CD4-positive, alpha-beta T cell (primary cell): ENCODE measurements around the gene FAM221B. TPM values are rescaled to one million over a fixed set of nuclear protein-coding genes. Genes with fewer than 3 reads are reported as not detected.

Source experiments
- ATAC-seq: fragments of 200-7000 bp; cut with Tn5 transposase; one replicate; pipeline ENCODE4 v1.10.0; 2022; ENCODE audit warnings: mild to moderate bottlenecking; ENCODE audit not compliant: poor library complexity
- CTCF ChIA-PET: fragments of 350-600 bp; sonication (Branson Sonifier 250); formaldehyde crosslinking; loops from one replicate; lab custom pipeline; 2021; ENCODE audit warnings: antibody characterized with exemption, inconsistent platforms; lab: Charles Lee
- POLR2A ChIA-PET: fragments of 350-600 bp; sonication (Branson Sonifier 250); formaldehyde crosslinking; loops from one replicate; lab custom pipeline; 2021; ENCODE audit warnings: antibody characterized with exemption, inconsistent platforms; lab: Charles Lee
- DNase-seq, 14 experiments: peaks; one replicate each; pipeline ENCODE4 v3.0.0-alpha.2; 2013 to 2020; ENCODE audit warnings: mixed read lengths in 2 of 14
- H3K27ac ChIP-seq, 2 donors: one replicate each; pipeline versions ENCODE4 v1.5.1 to v1.7.0; 2013; ENCODE audit warnings: low read length in 2 of 2, low read depth in 1 of 2, mild to moderate bottlenecking in 1 of 2
- H3K27me3 ChIP-seq, 2 experiments: 1 replicate in 1 of 2; 2 replicates in 1 of 2; pipeline versions ENCODE4 v1.6.1 to v1.7.0; 2013; ENCODE audit warnings: low read length in 2 of 2, control low read depth in 1 of 2, mild to moderate bottlenecking in 1 of 2, moderate library complexity in 1 of 2; ENCODE audit not compliant: insufficient read depth in 2 of 2, control insufficient read depth in 1 of 2
- H3K36me3 ChIP-seq: one replicate; pipeline ENCODE4 v1.6.1; 2013; ENCODE audit warnings: low read length, control low read depth; ENCODE audit not compliant: insufficient read depth
- H3K4me1 ChIP-seq: one replicate; pipeline ENCODE4 v1.6.1; 2013; ENCODE audit warnings: low read length, control low read depth; ENCODE audit not compliant: insufficient read depth
- H3K4me3 ChIP-seq: one replicate; pipeline ENCODE4 v1.5.1; 2013; ENCODE audit warnings: mild to moderate bottlenecking, low read length, moderate library complexity
- H3K9me3 ChIP-seq, 2 experiments: 1 replicate in 1 of 2; 2 replicates in 1 of 2; pipeline versions ENCODE4 v1.6.1 to v1.7.0; 2013; ENCODE audit warnings: low read length in 2 of 2, mild to moderate bottlenecking in 2 of 2, control low read depth in 1 of 2, moderate library complexity in 1 of 2; ENCODE audit not compliant: control insufficient read depth in 1 of 2, insufficient read depth in 1 of 2
- H3K27ac Mint-ChIP-seq: one replicate; pipeline ENCODE4 v1.8.0; 2020; ENCODE audit warnings: mixed read lengths
- H3K27me3 Mint-ChIP-seq: one replicate; pipeline ENCODE4 v1.8.0; 2021; ENCODE audit warnings: mixed read lengths
- H3K36me3 Mint-ChIP-seq: one replicate; pipeline ENCODE4 v1.8.0; 2021; ENCODE audit warnings: low read depth, mixed read lengths
- H3K4me1 Mint-ChIP-seq: one replicate; pipeline ENCODE4 v1.8.0; 2021; ENCODE audit warnings: low read depth, mixed read lengths
- H3K4me3 Mint-ChIP-seq: one replicate; pipeline ENCODE4 v1.8.0; 2020; ENCODE audit warnings: mild to moderate bottlenecking, mixed read lengths
- H3K9me3 Mint-ChIP-seq: one replicate; pipeline ENCODE4 v1.8.0; 2020; ENCODE audit warnings: mixed read lengths
- intact Hi-C, 2 experiments: fragments of 100-400 bp; cut with DNase I in 1 of 2; cut with micrococcal nuclease in 1 of 2; formaldehyde crosslinking; loops; one replicate each; pipeline versions ENCODE4 v1.15.1 to v1.9.0; 2023 to 2025; cut with DNase I, micrococcal nuclease
- total RNA-seq, 174 experiments: library from RNA in 2 of 174; stranded (reverse) in 2 of 174; gene quantifications; one replicate each; pipeline ENCODE4 v1.2.3 and lab custom pipeline; 2021 to 2026
- TF ChIP-seq, protein P1 (sequence below): fragments of 200-600 bp; IDR thresholded peaks from one replicate; pipeline ENCODE4 v1.8.0; 2022; ENCODE audit warnings: antibody characterized with exemption, mild to moderate bottlenecking

FAM221B gene
- total RNA-seq, 2 experiments from 2014 or later, result not detected

GRCh38 chr9:35789541-35789940 is 39.0 kb downstream of the FAM221B start:
- H3K4me1 ChIP-seq, result peaks cover 5% of the 10 kb centered on the region
- TF ChIP-seq, protein P1, sequence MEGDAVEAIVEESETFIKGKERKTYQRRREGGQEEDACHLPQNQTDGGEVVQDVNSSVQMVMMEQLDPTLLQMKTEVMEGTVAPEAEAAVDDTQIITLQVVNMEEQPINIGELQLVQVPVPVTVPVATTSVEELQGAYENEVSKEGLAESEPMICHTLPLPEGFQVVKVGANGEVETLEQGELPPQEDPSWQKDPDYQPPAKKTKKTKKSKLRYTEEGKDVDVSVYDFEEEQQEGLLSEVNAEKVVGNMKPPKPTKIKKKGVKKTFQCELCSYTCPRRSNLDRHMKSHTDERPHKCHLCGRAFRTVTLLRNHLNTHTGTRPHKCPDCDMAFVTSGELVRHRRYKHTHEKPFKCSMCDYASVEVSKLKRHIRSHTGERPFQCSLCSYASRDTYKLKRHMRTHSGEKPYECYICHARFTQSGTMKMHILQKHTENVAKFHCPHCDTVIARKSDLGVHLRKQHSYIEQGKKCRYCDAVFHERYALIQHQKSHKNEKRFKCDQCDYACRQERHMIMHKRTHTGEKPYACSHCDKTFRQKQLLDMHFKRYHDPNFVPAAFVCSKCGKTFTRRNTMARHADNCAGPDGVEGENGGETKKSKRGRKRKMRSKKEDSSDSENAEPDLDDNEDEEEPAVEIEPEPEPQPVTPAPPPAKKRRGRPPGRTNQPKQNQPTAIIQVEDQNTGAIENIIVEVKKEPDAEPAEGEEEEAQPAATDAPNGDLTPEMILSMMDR, result no peak
- H3K36me3 Mint-ChIP-seq, result peaks cover 38% of the 10 kb centered on the region
- ATAC-seq (no peak), DNase-seq (no peak)
- H3K27me3 Mint-ChIP-seq, result no peaks in the 10 kb centered on the region
- peaks cover 7% of the 10 kb centered on the region for H3K4me1 Mint-ChIP-seq
- H3K4me3 Mint-ChIP-seq, result no peak overlapping the region
- no peak overlapping the region for H3K27ac ChIP-seq
- POLR2A ChIA-PET, result interaction anchor here (1.2 kb wide), 1 partner anchor 41 kb away, joined by 4 read pairs; no protein-coding TSS in a partner anchor
- H3K36me3 ChIP-seq, result peaks cover 33% of the 10 kb centered on the region
- H3K9me3 Mint-ChIP-seq, result no peaks in the 10 kb centered on the region
- H3K9me3 ChIP-seq, result no peaks in the 10 kb centered on the region
- no peaks in the 10 kb centered on the region for H3K27me3 ChIP-seq
- H3K27ac Mint-ChIP-seq, result no peak overlapping the region
- CTCF ChIA-PET, result interaction anchor here (0.6 to 3.5 kb wide), 17 partner anchors 12 to 145 kb away, joined by 3 to 32 read pairs (median 4); partner anchors contain the start of genes CREB3, FAM221B, GBA2 and RGP1
- intact Hi-C loops, result no loop called here
- no peak overlapping the region for H3K4me3 ChIP-seq

GRCh38 chr9:35783418-35783817 is 45.1 kb downstream of the FAM221B start:
- POLR2A ChIA-PET, result no interaction called here
- H3K36me3 Mint-ChIP-seq, result peaks cover 49% of the 10 kb centered on the region
- TF ChIP-seq, protein P1, result no peak

DNA sequence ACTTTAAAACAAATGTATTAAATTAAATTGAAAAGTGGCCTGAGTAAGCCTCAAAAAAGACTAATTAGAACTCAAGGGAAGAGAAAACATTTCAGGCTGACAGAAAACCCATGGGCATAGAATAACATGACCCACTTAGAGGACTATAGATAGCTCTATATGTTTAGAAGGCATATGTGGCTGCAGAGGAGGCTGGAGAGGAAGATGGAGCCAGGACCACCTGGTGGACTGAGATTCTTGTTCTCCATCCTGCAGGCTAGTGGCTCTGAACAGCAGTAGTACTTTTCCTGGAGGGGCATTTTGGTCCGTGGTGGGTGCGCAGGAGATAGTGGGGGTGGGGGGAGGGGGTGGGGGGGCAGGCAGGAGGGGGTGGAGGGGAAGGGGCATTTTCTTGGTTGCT is 47.5 kb downstream of the FAM221B start:
- H3K4me3 Mint-ChIP-seq, result no peak overlapping the region
- ATAC-seq, result no peak
- ChIA-PET POLR2A (no interaction called here), CTCF (interaction anchor here (0.7 kb wide), 1 partner anchor 84 kb away, joined by 4 read pairs; no protein-coding TSS in a partner anchor)
- no peaks in the 10 kb centered on the region for H3K9me3 Mint-ChIP-seq
- TF ChIP-seq, protein P1, result no peak
- no peak overlapping the region for H3K27ac ChIP-seq
- no peak overlapping the region for H3K27ac Mint-ChIP-seq
- no peak overlapping the region for H3K4me3 ChIP-seq
- intact Hi-C loops, result no loop called here
- H3K27me3 ChIP-seq, result no peaks in the 10 kb centered on the region
- H3K4me1 ChIP-seq, result no peaks in the 10 kb centered on the region
- peaks cover 36% of the 10 kb centered on the region for H3K36me3 Mint-ChIP-seq
- H3K36me3 ChIP-seq, result peaks cover 11% of the 10 kb centered on the region
- DNase-seq, result no peak
- H3K4me1 Mint-ChIP-seq, result no peaks in the 10 kb centered on the region
- H3K27me3 Mint-ChIP-seq, result no peaks in the 10 kb centered on the region
- H3K9me3 ChIP-seq, result no peaks in the 10 kb centered on the region

More at GRCh38 chr9:35783418-35783817, 45.1 kb downstream of the FAM221B start:
- Histone ChIP-seq H3K4me1 (no peaks in the 10 kb centered on the region), H3K27ac (no peak overlapping the region), H3K4me3 (no peak overlapping the region), H3K36me3 (peaks cover 16% of the 10 kb centered on the region), H3K27me3 (no peaks in the 10 kb centered on the region), H3K9me3 (no peaks in the 10 kb centered on the region)
- Mint-ChIP-seq H3K9me3 (no peaks in the 10 kb centered on the region), H3K4me1 (no peaks in the 10 kb centered on the region), H3K27me3 (no peaks in the 10 kb centered on the region), H3K27ac (no peak overlapping the region), H3K4me3 (no peak overlapping the region)
- CTCF ChIA-PET, result interaction anchor here (1.0 to 1.7 kb wide), 2 partner anchors 27 to 52 kb away, joined by 3 to 5 read pairs; no protein-coding TSS in a partner anchor
- intact Hi-C loops, result no loop called here
- ATAC-seq, result no peak
- DNase-seq, result no peak
